NCI-H146 treated with DMSO at 0.1 percent for 48 hours (cell line): ENCODE data around the gene EDEM3.
"Not testable (repeated sequence)": the region's sequence is repeated elsewhere in the genome, so short reads cannot be mapped to it uniquely, and the experiment has no call there.

Experiments used
- DNase-seq: peaks from one replicate; lab custom pipeline; 2025; ENCODE audit not compliant: unreplicated experiment; lab: John Stamatoyannopoulos, UW

EDEM3 gene

DNA sequence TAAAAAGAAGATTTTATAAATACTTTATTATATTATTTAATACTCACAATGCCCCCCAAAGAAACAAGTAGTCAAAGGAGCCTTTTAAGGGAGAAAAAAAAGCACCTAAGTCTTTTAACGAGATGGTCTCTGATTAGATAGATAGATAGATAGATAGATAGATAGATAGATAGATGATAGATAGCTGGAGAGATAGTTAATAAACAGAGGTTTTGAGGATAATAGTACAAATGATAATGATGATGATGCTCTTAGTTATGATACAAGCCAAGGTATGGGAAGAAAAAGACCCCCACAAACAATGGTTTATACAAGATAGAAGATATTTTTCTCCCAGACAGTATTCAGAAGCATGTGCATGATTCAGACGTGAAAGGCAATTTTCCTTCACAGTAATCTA is 14.6 kb upstream of the EDEM3 start:
- DNase-seq, result no peak

DNA sequence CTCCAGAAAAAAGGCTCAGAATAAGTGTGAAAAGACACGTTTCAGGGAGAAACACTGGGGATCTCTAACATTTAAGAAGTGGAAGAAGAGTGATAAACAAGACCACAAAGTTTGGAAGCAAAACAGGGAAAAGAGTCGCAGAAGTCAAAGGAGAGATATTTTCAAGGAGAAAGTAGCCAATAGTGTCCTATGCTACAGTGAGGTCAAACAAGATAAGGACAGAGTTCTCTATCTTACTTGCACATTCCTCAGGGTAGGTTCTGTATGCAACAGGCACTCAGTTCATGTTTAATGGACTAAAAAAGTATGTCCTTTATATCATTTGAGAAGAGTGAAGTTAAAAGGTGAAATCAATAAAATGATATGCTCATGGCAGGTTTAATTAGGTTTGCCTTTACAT is 13.8 kb upstream of the EDEM3 start:
- no peak for DNase-seq

DNA sequence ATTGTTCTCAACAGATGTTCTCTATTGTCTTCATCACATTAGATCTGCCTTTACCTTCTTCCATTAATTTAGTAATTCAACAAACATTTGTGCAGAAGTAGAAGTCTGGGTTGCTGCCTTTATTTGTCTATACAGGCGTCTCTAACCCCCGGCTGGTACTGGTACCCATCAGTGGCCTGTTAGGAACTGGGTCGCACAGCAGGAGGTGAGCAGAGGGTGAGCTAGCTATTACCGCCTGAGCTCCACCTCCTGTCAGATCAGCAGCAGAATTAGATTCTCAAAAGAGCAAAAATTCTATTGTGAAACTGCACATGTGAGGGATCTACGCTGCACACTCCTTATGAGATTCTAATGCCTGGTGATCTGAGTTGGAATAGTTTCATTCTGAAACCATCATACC is 12.9 kb upstream of the EDEM3 start:
- DNase-seq, result no peak

DNA sequence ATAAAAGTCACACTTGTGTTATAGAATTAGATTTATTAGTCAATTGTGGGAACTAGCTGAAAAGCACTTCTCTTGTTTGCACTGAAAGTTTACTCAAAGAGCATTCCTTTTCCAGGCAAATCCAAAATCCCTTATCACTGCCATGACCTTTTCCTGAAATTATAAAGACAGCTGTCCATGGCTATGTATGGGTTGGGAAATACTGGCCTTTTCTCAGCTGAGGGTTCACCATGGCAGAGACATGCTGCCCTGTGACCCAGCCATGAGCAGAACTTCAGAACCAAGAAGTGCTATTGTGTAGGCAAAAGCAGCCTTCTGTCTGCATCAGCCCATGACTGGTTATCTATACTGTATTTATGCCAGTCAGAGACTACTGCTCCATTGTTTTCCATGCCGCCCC is 9.8 kb upstream of the EDEM3 start:
- DNase-seq, result no peak

DNA sequence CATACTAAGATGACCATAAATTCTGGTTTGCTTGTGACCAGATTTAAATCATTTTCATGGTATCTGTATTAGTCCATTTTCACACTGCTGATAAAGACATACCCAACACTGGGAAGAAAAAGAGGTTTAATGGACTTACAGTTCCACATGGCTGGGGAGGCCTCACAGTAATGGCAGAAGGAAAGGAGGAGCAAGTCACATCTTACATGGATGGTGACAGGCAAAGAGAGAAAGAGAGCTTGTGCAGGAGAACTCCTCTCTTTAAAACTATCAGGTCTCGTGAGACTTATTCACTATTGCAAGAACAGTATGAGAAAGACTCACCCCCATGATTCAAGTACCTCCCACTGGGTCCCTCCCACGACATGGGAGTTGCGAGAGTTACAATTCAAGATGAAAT is 8.9 kb upstream of the EDEM3 start:
- not testable (repeated sequence) for DNase-seq

DNA sequence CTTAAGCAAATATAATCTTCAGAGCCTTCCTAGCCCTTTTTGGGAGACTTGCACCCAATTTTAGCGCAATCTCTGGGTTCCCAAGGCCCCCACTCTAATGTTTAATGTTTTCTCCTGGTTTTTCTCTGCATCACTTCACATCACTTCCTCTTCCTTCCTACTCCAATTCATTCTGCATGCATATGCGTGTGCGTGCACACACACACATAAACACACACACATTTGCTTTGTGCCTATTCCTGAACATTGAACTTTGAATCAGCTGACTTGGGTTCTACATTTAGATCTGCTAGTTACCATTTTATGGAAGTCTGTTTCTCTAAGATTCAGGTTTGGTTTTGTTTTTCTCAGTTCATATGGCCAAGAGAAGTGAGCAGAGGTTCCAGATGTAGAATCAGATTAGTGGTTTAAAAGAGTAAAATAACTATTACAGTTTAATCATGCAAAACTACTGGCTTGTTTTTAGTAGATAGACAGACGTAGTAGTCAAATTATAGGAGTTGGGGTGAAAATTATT is 7.4 kb upstream of the EDEM3 start:
- no peak for DNase-seq

DNA sequence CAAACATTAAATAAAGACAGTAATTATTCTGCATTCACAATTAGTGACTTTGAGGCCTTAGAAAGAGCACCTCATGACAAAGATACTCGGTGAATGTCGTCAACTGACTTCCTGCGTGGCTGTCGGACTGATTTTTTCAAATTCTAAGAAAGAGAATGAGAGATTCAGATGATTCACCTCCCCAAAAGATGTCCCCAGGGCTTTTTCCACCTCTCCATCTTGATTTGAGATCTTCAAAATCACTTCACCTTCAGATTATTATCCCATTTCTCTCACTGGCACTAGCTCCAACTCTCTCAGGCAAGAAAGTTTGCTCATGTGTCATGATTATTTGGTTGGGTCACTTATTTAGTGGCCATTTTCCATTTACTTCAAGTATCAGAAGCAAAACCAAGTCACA is 5.0 kb upstream of the EDEM3 start:
- no peak for DNase-seq

DNA sequence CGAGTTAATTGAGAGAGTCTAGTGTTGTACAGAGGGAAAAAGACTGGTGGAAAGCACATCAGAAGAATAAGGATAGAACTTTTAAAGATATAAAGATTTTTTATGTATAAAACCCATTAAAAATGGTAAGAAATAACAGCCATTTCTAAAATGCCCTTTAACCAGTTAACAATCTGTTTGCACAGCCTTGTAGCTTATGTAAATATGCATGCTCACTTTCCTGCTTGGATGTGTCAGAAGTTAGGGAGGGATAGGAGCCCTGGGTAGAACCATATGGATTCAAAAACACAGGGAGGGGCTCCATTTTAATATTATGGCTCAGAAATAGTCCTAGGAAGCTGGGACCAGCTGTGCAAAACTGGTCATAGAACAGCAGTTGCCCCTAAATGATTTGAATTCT is 4.5 kb upstream of the EDEM3 start:
- no peak for DNase-seq

DNA sequence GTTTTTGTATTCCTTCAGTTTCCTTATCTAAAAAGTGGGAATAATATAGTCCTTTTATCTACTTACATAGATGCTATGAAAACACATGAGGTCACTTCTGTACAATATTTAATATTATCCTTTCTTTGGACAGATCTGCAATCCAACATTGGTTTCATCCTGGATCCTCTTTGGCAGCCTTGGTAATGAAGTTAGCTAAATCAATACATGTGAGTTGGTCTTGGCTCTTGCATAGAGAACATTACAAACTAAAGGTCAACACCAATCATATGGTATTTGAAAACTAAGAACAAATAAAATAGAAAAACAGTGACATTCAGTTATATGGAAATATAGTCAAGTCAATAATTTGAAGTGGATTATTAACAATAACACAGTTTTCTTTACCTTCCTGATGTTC is 3.2 kb upstream of the EDEM3 start:
- no peak for DNase-seq

DNA sequence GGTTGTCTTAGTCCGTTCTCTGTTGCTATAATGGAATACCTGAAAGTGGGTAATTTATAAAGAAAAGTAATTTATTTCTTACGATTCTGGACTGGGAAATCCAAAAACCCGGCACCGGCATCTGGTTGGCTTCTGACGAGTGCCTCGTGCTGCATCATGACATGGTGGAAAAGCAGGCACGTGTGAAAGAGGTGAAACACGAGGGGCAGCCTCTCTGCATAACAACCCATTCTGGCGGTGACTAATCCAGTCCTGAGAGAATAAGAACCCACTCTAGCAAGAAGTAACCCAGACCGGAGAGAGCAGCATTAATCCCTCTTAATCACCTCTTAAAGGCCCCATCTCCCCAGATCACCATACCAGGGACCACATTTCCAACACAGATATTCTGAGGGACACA is 2.7 kb upstream of the EDEM3 start:
- DNase-seq, result no peak

DNA sequence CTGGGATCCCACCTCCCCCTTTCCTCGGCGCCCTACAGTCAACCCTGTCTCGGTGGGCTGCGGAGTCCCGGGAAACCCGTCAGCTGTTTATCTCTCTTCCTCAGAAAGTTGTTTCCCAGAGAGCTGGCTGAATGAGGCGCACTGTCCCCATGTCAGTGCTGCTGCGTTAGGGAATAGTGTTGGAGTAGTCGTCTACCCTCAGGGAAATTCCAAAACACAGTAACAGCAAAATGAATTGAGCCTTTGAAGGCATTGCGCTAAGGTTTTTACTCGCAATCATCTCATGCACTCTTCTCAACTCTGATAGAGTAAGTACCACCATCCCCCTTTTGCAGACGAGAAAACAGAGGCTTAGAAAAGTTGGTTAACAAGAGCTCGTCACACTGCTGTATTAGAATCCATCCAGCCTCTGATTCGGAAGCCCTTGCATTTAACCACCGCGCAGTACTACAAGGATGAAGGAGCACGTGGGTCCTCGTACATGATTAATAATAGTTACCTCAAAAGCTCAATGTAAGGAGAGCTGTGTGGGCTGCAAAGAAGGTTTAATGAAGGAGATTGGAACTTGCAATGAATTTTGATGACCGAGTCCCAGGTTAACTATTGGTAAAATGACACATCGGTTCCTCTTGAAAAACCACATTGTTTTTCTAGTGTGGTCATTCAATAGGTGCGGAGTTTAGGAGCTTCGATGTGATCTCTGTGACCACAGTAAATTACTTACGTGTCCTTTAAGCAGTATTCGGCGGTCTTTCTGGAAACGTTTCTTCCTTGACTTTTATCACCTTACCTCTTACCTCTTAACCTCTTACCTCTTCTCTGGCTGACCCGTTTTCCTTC is 788 bp upstream of the EDEM3 start:
- DNase-seq, result no peak

DNA sequence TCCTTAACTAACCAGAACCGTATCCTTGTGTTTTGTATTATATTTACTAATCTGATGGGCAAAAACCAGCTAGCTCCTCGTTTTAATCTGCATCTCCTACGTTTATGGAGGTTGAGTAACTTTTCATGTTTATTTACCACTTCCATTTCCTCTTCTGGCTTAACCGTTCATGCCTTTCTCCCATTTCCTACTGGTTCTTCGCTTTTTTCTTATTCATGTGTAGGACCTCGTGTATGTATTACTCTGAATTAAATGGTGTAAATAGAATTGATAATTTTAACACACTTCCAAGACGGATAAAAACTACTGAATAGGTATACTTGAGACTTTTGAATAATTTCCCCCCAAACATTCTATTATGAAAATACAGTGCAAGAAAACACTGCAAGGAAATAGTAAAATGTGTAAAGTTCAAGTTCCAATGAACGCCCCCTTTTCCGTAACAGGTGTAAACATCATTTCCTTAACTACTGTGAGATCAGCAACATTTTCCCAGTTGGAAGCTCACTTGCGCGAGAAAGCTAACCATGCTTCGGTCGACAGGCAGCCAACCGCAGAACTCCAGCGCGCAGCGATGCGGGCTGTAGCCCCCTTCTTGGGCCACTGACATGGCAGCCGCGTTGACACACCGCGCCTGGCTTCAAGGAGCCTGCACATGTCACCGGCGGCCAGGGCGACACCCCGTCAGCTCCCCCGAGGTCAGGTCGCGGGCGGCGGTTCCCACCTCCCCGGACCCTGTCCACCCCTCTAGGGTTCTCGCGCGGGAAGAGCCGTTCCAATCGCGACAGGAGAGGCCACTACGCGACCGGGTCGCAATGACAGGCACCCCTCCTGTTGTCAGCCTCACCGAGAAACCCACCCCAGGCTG is 816 bp downstream of the EDEM3 start:
- DNase-seq, result no peak

DNA sequence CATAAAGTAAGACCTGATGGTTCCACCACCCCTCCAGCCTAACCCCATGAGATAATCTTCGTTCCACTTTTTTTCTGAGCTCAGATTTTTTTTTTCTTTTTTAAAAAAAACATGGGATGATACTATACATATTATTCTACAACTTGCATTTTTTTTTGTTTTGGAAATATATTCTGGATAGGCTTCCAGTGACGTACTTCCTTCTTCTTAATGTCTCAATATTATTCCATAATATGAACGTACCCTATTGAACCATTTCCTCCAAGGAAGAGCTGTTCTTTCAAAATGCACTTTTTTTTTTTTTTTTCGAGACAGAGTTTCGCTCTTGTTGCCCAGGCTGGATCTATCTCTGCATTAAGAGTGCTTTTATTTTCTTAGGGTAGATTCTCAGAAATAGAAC is 1.5 kb downstream of the EDEM3 start:
- no peak for DNase-seq

DNA sequence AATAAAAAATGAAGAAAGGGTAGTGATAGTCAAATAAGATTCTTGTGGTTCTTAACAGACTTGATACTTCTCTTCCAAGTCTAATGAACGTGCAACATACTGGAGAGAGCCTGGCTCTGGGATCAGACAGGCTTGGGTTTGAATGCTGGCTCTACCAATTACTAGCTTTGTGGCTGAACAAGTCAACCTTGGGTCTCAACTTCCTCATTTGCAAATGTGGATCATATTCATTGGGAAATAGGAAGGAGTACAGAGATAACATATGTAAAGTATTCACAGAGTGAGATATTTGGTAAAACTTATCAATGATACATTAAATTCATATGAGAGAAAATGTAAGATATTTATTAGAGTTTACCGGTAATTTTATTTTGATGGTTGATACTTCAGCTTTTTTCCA is 2.0 kb downstream of the EDEM3 start:
- no peak for DNase-seq

DNA sequence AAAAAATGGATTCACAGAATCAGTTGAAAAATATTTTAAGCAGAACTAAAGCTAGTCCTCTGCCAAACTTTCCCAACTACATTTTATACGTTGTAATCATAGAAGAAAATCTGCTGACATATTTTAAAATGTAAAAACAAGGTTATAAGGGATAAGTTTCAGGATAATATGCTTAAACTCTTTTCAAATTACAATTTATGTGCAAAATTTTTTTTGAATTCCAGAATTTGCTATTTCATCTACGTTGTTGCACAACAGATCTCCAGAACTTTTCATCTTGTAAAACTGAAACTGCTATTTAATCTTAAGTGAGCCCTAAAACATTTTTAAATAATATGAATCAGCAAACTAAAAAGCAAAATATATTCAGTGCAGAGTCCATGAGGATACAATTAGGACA is 5.9 kb downstream of the EDEM3 start:
- DNase-seq, result no peak

DNA sequence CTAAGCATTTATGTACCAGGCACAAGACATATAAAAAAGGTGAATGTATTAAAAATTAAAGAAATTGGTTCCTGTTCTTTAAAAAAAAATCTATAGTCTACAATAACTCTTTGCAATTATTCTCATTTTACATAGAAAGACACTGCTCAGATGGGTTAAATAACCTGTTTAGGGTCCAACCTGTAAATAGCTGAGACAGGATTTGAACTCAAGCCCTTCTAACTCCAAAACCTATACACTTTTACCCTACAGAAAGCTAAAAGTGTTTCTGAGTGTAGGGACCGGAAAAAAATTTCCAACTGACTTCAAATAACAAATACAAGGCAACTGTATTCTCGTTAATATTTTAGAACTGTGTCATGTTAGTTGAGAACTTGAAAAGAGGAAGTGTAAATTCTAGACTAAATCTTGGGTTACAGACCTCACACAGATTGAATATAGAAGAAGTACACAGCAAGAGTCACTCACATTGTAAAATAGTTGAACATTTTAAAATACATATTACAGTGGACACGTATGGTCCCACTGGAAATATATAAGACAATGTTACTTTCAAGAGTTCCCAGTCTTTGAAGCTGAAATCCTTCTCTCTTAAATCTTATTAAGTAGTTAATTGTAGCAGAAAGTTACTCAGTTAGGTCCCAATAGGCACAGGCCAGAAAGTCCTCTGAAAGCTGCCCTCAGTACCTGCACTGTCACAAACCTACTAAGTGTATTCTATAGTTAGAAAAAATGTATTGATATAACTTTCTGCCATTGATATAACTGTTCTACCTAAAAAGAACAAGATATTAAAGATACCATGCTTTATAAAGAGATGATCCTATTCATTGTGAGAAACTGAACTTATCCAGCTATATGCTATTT is 7.3 kb downstream of the EDEM3 start:
- DNase-seq, result no peak

DNA sequence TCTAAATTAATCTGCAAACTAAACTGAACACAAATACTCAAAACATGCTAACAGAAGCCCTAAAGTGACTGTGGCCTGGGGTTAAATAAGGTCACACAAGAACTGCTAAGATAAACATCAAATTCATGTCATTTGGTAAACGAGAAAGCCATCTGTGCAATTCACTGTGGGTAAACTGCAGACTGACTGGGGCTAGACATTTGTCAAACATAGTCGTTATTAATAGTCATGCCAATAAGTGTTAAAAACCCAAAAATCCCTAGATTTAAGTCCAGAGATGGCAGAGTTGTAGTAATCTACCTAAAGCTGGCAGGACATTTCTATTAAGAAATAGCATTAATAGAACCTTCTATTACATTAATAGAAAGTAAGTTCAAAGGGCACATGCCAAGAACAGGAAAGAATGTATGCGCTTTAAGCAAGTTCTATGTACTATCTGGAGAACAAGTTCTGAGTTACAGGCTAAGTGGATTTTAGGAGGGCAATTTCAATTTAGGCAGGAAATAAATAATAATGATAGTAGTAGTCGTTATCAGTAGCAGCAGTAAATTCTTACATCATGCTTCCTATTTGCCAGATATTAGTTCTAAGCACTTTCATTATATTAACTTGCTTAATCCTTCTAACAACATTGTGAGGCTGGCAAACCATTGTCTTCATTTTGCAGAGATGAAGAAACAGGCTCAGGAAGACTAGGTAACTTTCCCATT is 8.6 kb downstream of the EDEM3 start:
- no peak for DNase-seq

DNA sequence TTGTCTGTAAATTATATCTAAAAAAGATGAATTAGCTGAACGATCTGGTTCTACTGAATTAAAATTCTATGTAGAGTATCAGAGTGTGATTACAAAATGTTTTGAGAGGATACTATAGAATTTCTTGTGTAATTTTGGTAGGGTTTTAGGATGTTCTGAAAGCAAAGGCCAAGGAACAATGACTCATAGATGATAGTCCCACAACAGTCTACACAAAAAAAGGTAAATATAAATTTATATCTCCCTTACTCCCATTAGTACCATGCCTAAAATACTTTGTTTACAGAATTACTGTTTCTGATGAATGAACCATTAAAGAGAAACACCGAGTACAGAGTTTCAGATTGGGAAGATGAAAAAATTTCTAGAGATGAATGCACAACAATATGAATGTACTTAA is 9.5 kb downstream of the EDEM3 start:
- no peak for DNase-seq

DNA sequence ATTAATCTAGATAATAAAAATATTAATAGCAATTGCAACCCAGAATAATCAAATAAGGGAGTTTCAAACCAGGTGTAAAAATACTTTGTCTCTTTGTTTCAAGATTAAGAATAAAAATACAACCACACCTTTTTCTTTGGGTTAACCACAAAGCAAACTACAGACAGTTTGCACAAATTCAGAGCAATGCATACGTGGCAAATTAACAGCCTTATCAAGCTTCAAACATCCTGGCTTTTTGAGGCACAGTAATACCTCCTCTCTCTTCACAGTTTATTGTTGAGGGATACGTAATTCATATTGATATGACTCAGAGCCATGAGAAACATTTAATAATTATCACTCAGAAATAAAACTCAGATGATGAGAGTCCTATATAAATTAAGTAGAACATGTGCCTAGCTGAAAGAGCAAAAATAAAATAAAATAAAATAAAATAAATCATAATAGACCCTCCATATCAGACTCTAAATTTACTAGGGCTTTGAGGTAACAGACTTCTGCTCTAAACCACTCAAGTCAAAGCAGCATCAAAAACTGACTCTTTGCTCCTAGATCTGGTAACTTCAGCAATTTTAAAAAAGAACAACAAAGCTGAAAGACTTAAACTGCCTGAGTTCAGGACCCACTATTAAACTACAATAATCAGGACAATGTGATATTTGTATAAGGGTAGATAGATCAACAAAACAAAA is 11.4 kb downstream of the EDEM3 start:
- no peak for DNase-seq

DNA sequence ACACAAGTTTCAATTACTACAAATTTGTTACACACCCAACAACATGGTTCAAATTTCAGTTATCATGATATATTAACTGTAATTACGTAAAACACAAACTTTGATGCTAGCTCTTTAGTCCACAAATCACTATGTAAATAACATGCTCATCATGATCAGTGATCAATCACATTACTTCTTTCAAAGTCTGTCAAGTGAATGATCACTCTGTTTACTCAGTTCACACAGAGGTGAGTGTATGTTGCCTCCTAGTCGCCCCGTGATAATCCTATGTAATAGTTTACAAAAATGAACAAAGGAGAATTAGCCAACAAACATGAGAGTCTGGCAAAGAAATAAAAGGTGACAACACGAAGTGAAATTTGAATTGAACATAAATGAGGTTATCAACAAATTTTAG is 14.3 kb downstream of the EDEM3 start:
- peak; percentile 21 for DNase-seq
